HG02610 (cell line): Measurements from ENCODE around the gene MRGPRX3.

Source experiments
- ATAC-seq: cut with Tn5 transposase; IDR thresholded peaks from one replicate; pipeline ENCODE4 v1.9.1; 2021; ENCODE audit warnings: mild to moderate bottlenecking, moderate library complexity; ENCODE audit not compliant: unreplicated experiment

Gene MRGPRX3

DNA sequence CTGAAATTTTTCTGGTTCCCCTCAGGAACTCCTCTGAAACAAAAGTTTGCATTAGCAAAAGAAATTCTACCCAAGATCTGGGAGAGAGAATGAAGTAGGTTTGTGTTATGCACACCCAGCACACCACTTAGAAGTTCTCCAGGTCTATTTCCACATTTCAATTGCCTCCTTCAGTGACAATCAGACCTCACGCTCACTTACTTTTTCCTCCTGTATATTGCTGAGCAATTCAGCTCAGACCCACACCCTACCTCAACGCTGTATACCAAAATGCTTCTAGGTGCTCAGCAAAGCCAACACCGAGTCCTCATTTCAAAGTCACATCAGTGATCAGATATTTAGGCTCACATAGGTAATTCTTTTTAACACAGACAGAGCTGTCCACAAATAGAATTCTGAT is 19.2 kb downstream of the MRGPRX3 start:
- no peak for ATAC-seq

- ATAC-seq: no peak
Measured at GRCh38 chr11:18168372-18168771, 36.0 kb downstream of the MRGPRX3 start.

- ATAC-seq: no peak
Measured at GRCh38 chr11:18171377-18172000, 39.1 kb downstream of the MRGPRX3 start.

DNA sequence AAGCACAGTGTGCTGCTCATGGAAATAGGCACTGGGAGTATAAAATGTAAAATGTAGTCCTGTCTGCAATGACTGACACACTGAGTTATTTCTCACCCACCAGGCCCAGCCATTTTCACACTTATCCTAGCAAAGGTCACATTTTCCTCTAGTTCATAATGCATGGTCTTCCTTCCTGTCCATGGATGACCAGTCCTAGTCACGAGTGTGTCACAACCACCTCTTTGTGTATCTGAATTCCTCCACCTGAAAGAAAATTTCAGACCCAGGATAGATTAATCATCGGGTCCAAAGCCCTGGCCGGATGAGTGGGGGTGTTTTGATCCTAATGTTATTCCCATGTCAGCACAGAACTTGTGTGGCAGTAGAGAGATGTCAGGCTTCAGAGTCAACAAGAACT is 40.3 kb downstream of the MRGPRX3 start, which contains the start of gene MRGPRX4:
TSS of gene MRGPRX4 (plus strand) at position 172 of the 400 bp plus-strand sequence. CDS start 420 bp downstream, outside the sequence.
- ATAC-seq: no peak

- no peak for ATAC-seq
Measured at GRCh38 chr11:18173225-18173866, 41.0 kb downstream of the MRGPRX3 start.
